ENCODE measurements around the gene STX3.
"Not testable (repeated sequence)": the region's sequence is repeated elsewhere in the genome, so short reads cannot be mapped to it uniquely, and the experiment has no call there.

Gene STX3

DNA sequence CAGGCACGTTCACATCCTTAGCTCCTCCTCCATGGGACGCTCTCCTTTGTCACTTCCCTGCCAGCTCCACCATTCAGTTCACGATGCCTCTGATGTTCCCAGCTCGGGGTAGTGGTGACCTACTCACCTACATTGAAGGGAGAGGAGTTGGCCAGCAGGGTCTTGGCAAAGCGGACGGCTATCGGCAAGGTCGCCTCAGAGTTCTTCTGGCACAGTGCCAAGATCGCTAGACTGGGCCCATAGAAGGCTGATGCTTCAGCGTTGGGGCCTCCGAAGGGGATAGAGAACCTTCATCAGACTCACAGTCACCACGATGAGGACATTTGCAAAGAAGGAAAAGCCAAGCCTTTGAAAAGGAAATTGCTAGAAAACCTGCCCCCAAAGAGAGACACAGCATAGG is 87.1 kb downstream of the STX3 start:
- Histone ChIP-seq H2AFZ (ENCODE audit: low read depth, low read length) (no peak overlapping the region), H3K4me1 (ENCODE audit: low read length) (no peaks in the 10 kb centered on the region), H3K4me3 (ENCODE audit: low read length) (no peak overlapping the region), H3K27ac (ENCODE audit: low read length) (no peak overlapping the region), H3K79me2 (ENCODE audit: low read length) (no peaks in the 10 kb centered on the region), H3K4me2 (ENCODE audit: low read length) (no peak overlapping the region), H4K20me1 (ENCODE audit: insufficient read depth, low read length) (no peaks in the 10 kb centered on the region), H3K36me3 (replicated peaks; ENCODE audit: low read depth, low read length) (no peaks in the 10 kb centered on the region), H3K27me3 (ENCODE audit: low read depth, low read length) (peaks cover under 1% of the 10 kb centered on the region; the same call in 1 of the 2 replicates), H3K9me3 (ENCODE audit: insufficient read depth, low read length) (no peaks in the 10 kb centered on the region), H3K9ac (ENCODE audit: low read length) (no peak overlapping the region)
- TF ChIP-seq EZH2phosphoT487 (IDR thresholded peaks at IDR 0.05; ENCODE audit: low read depth) = no peak
- TF ChIP-seq, protein P1, sequence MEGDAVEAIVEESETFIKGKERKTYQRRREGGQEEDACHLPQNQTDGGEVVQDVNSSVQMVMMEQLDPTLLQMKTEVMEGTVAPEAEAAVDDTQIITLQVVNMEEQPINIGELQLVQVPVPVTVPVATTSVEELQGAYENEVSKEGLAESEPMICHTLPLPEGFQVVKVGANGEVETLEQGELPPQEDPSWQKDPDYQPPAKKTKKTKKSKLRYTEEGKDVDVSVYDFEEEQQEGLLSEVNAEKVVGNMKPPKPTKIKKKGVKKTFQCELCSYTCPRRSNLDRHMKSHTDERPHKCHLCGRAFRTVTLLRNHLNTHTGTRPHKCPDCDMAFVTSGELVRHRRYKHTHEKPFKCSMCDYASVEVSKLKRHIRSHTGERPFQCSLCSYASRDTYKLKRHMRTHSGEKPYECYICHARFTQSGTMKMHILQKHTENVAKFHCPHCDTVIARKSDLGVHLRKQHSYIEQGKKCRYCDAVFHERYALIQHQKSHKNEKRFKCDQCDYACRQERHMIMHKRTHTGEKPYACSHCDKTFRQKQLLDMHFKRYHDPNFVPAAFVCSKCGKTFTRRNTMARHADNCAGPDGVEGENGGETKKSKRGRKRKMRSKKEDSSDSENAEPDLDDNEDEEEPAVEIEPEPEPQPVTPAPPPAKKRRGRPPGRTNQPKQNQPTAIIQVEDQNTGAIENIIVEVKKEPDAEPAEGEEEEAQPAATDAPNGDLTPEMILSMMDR (IDR thresholded peaks at IDR 0.05; ENCODE audit: low read depth, low read length) = no peak

DNA sequence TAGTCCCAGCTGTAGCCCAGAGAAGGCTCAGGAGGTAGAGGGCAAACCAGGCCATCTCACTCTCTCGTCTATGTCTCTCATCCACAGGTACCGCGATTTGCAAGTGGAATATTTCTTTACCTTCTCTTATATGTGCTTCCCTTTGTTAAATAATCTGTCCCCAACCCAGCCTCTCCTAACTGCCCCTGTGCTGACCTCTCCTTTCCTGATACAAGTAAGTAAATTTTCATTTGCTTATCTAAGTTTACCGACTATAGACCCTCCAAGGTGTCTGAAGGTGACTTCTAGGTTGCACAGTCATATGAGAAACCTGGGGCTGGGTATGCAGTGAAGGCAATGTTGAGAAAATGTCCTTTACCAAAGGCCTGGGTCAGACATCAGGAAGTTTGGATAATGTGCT is 90.2 kb downstream of the STX3 start, which contains the start of gene CBLIF:
TSS of gene CBLIF (minus strand) at position 101 of the 400 bp plus-strand sequence. CDS start at position 55, 46 bp downstream.
- Histone ChIP-seq H3K27me3 (ENCODE audit: low read depth, low read length) (no peaks in the 10 kb centered on the region), H3K4me1 (ENCODE audit: low read length) (no peaks in the 10 kb centered on the region), H3K9me3 (ENCODE audit: insufficient read depth, low read length) (no peaks in the 10 kb centered on the region), H3K4me3 (ENCODE audit: low read length) (no peak within 1 kb of the TSS), H3K4me2 (ENCODE audit: low read length) (no peak within 1 kb of the TSS), H3K36me3 (replicated peaks; ENCODE audit: low read depth, low read length) (no peaks in the 10 kb centered on the region), H3K27ac (ENCODE audit: low read length) (no peak within 1 kb of the TSS), H3K79me2 (ENCODE audit: low read length) (no peaks in the 10 kb centered on the region), H2AFZ (ENCODE audit: low read depth, low read length) (no peak within 1 kb of the TSS), H3K9ac (ENCODE audit: low read length) (no peak within 1 kb of the TSS), H4K20me1 (ENCODE audit: insufficient read depth, low read length) (no peaks in the 10 kb centered on the region)
- no peak for TF ChIP-seq EZH2phosphoT487 (IDR thresholded peaks at IDR 0.05; ENCODE audit: low read depth)
- TF ChIP-seq, protein P1 (IDR thresholded peaks at IDR 0.05; ENCODE audit: low read depth, low read length) = no peak

DNA sequence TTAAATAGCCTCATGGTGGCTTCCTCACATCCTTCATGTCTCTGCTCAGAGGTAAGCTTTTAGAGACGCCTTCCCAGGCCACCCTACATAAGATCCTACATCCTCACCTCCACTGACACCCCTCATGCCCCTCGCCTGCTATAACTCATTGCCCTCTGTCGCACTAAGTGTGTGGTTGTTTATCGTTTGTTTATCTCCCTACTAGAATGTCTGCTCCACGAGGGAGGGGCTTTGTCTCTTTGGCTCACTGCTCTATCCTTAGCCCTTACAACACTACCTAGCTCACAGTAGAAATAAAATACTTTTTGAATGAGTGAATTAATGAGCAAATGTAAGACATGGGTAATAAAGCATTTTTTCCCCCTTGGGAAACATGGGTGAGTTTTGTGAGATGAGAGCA is 91.4 kb downstream of the STX3 start:
- TF ChIP-seq, protein P1 (IDR thresholded peaks at IDR 0.05; ENCODE audit: low read depth, low read length) = no peak
- TF ChIP-seq EZH2phosphoT487 (IDR thresholded peaks at IDR 0.05; ENCODE audit: low read depth) = no peak
- Histone ChIP-seq H3K9me3 (ENCODE audit: insufficient read depth, low read length) (no peaks in the 10 kb centered on the region), H3K27ac (ENCODE audit: low read length) (no peak overlapping the region), H4K20me1 (ENCODE audit: insufficient read depth, low read length) (no peaks in the 10 kb centered on the region), H3K79me2 (ENCODE audit: low read length) (no peaks in the 10 kb centered on the region), H3K4me1 (ENCODE audit: low read length) (no peaks in the 10 kb centered on the region), H3K9ac (ENCODE audit: low read length) (no peak overlapping the region), H2AFZ (ENCODE audit: low read depth, low read length) (no peak overlapping the region), H3K4me2 (ENCODE audit: low read length) (no peak overlapping the region), H3K27me3 (ENCODE audit: low read depth, low read length) (no peaks in the 10 kb centered on the region), H3K4me3 (ENCODE audit: low read length) (no peak overlapping the region), H3K36me3 (replicated peaks; ENCODE audit: low read depth, low read length) (no peaks in the 10 kb centered on the region)

DNA sequence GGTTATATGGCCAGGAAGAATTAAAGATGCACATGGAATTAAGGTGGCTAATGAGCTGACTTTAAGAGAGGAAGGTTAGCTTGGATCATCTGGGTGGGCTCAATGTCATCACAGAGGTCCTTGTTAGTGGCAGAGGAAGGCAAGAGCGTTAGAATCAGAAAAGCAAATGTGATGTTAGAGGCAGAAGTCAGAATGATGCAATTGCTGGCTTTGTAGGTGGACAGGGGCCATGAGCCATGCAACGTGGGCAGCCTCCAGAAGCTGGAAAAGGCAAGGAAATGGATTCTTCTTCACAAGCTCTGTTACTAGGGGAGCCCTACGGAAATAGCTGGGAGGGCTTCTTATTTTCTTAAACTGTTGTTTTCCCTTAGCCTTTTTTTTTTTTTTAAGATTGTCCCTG is 92.5 kb downstream of the STX3 start:
- Histone ChIP-seq H3K4me1 (ENCODE audit: low read length) (no peaks in the 10 kb centered on the region), H3K27ac (ENCODE audit: low read length) (no peak overlapping the region), H3K27me3 (ENCODE audit: low read depth, low read length) (no peaks in the 10 kb centered on the region), H3K4me2 (ENCODE audit: low read length) (no peak overlapping the region), H3K36me3 (replicated peaks; ENCODE audit: low read depth, low read length) (no peaks in the 10 kb centered on the region), H3K9ac (ENCODE audit: low read length) (no peak overlapping the region), H3K79me2 (ENCODE audit: low read length) (no peaks in the 10 kb centered on the region), H4K20me1 (ENCODE audit: insufficient read depth, low read length) (no peaks in the 10 kb centered on the region), H3K9me3 (ENCODE audit: insufficient read depth, low read length) (no peaks in the 10 kb centered on the region), H3K4me3 (ENCODE audit: low read length) (no peak overlapping the region), H2AFZ (ENCODE audit: low read depth, low read length) (no peak overlapping the region)
- TF ChIP-seq EZH2phosphoT487 (IDR thresholded peaks at IDR 0.05; ENCODE audit: low read depth) = no peak
- TF ChIP-seq, protein P1 (IDR thresholded peaks at IDR 0.05; ENCODE audit: low read depth, low read length) = no peak

DNA sequence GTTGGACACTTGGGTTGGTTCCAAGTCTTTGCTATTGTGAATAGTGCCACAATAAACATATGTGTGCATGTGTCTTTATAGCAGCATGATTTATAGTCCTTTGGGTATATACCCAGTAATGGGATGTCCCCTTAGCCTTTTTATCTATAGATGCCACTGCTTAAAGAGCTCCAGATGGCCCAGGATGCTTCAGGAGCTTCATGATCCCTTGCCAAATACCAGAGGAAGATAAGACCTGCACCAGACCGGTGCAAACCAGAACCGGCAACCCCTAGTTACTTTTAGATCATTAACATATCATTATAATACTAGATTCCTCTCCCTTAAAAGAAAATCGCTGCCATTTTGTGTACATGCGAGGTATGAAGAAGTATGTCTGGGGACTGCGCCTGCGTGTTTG is 93.3 kb downstream of the STX3 start:
- H3K27ac ChIP-seq (ENCODE audit: low read length); H3K4me1 ChIP-seq (ENCODE audit: low read length); H3K79me2 ChIP-seq (ENCODE audit: low read length); H3K9ac ChIP-seq (ENCODE audit: low read length); H3K27me3 ChIP-seq (ENCODE audit: low read depth, low read length); H2AFZ ChIP-seq (ENCODE audit: low read depth, low read length); H4K20me1 ChIP-seq (ENCODE audit: insufficient read depth, low read length); H3K4me2 ChIP-seq (ENCODE audit: low read length); H3K4me3 ChIP-seq (ENCODE audit: low read length); H3K9me3 ChIP-seq (ENCODE audit: insufficient read depth, low read length); H3K36me3 ChIP-seq (replicated peaks; ENCODE audit: low read depth, low read length): not testable (repeated sequence)

Data from OCI-LY3 (cell line).